OCI-LY7 (cell line): ENCODE measurements around the gene GTF3C1. TPM values are rescaled to one million over a fixed set of nuclear protein-coding genes. Genes with fewer than 3 reads are reported as not detected.

Experiments used
- BruUV-seq: library from RNA; stranded (reverse); fragments of 400-500 nt; replicated peaks from 2 replicates; lab custom pipeline; 2021; lab: Mats Ljungman, UMichigan
- CTCF ChIA-PET: fragments of 300-600 bp; sonication (Branson Sonifier 250); formaldehyde crosslinking; loops from one replicate; lab custom pipeline; 2022; ENCODE audit warnings: antibody characterized with exemption; ENCODE audit not compliant: unreplicated experiment; lab: Charles Lee
- POLR2A ChIA-PET: fragments of 300-600 bp; sonication (Branson Sonifier 250); formaldehyde crosslinking; loops from one replicate; lab custom pipeline; 2022; ENCODE audit warnings: antibody characterized with exemption; lab: Charles Lee
- DNase-seq: peaks from one replicate; pipeline ENCODE4 v3.0.0-alpha.2; 2015; ENCODE audit warnings: low spot score
- H2AFZ ChIP-seq: fragments of 200-600 bp; sonication (generic), shearing (Covaris generic); 2 replicates; pipeline ENCODE4 v1.6.1; 2014; ENCODE audit warnings: mild to moderate bottlenecking, antibody characterized with exemption, low read length, moderate library complexity
- H3K27ac ChIP-seq: fragments of 200-600 bp; sonication (generic); 2 replicates; pipeline ENCODE4 v1.5.1; 2014; ENCODE audit warnings: mixed run types, low read depth, mild to moderate bottlenecking, moderate library complexity, low read length, inconsistent platforms; ENCODE audit not compliant: poor library complexity, severe bottlenecking
- H3K36me3 ChIP-seq: fragments of 200-600 bp; sonication (generic); 2 replicates; pipeline ENCODE4 v1.6.1; 2014; ENCODE audit warnings: mild to moderate bottlenecking, antibody characterized with exemption, low read length, moderate library complexity, mixed read lengths; ENCODE audit not compliant: insufficient read depth
- H3K4me1 ChIP-seq: fragments of 200-600 bp; sonication (generic); 2 replicates; pipeline ENCODE4 v1.5.1; 2014; ENCODE audit warnings: mild to moderate bottlenecking, low read length; ENCODE audit not compliant: insufficient read depth, poor library complexity, severe bottlenecking
- H3K4me2 ChIP-seq: fragments of 200-600 bp; sonication (generic); 2 replicates; pipeline ENCODE4 v1.6.1; 2014; ENCODE audit warnings: mild to moderate bottlenecking, low read length
- H3K4me3 ChIP-seq: fragments of 200-600 bp; sonication (generic); 2 replicates; pipeline ENCODE4 v1.5.1; 2014; ENCODE audit warnings: mild to moderate bottlenecking, low read depth, low read length; ENCODE audit not compliant: poor library complexity, severe bottlenecking
- H3K79me2 ChIP-seq: fragments of 200-600 bp; sonication (generic); 2 replicates; pipeline ENCODE4 v1.6.1; 2016; ENCODE audit warnings: low read depth, mild to moderate bottlenecking, low read length, moderate library complexity, mixed read lengths; ENCODE audit not compliant: insufficient read depth
- H3K9me2 ChIP-seq: fragments of 200-600 bp; sonication (generic); 2 replicates; pipeline ENCODE4 v1.6.1; 2016; ENCODE audit warnings: mild to moderate bottlenecking, low read length, mixed read lengths; ENCODE audit not compliant: insufficient read depth
- H3K9me3 ChIP-seq: fragments of 200-600 bp; sonication (generic); 2 replicates; pipeline ENCODE4 v1.6.1; 2014; ENCODE audit warnings: mild to moderate bottlenecking, mixed run types, low read length, mixed read lengths
- H4K20me1 ChIP-seq: fragments of 200-600 bp; sonication (generic); 2 replicates; pipeline ENCODE4 v1.6.1; 2014; ENCODE audit warnings: mild to moderate bottlenecking, antibody characterized with exemption, low read length, moderate library complexity, mixed read lengths; ENCODE audit not compliant: insufficient read depth
- EZH2phosphoT487 ChIP-seq: fragments of 200-600 bp; sonication (generic); IDR thresholded peaks from 2 replicates; pipeline ENCODE4 v1.6.1; 2018; ENCODE audit warnings: low read depth, borderline replicate concordance, mild to moderate bottlenecking, mixed run types, antibody characterized with exemption, low read length, moderate library complexity, mixed read lengths
- intact Hi-C: fragments of 100-400 bp; cut with micrococcal nuclease; formaldehyde crosslinking; loops from one replicate; pipeline ENCODE4 v1.10.0; 2022; ENCODE audit not compliant: unreplicated experiment
- total RNA-seq, 2 experiments: library from RNA; depleted of rRNA in 1 of 2; stranded (reverse); fragments of >200 nt in 1 of 2; shearing (Covaris generic) in 1 of 2; gene quantifications; 2 replicates each; pipeline ENCODE4 v1.2.3, GENCODE V29; 2014 to 2022
- TF ChIP-seq, protein P1 (sequence below): fragments of 200-600 bp; sonication (generic); conservative IDR thresholded peaks from 2 replicates; pipeline ENCODE4 v1.5.1; 2014; ENCODE audit warnings: mild to moderate bottlenecking, antibody characterized with exemption, low read length, moderate library complexity, mixed read lengths

GTF3C1 gene
- total RNA-seq, 2 experiments from 2014 or later = 48.3 to 57.1 TPM

DNA sequence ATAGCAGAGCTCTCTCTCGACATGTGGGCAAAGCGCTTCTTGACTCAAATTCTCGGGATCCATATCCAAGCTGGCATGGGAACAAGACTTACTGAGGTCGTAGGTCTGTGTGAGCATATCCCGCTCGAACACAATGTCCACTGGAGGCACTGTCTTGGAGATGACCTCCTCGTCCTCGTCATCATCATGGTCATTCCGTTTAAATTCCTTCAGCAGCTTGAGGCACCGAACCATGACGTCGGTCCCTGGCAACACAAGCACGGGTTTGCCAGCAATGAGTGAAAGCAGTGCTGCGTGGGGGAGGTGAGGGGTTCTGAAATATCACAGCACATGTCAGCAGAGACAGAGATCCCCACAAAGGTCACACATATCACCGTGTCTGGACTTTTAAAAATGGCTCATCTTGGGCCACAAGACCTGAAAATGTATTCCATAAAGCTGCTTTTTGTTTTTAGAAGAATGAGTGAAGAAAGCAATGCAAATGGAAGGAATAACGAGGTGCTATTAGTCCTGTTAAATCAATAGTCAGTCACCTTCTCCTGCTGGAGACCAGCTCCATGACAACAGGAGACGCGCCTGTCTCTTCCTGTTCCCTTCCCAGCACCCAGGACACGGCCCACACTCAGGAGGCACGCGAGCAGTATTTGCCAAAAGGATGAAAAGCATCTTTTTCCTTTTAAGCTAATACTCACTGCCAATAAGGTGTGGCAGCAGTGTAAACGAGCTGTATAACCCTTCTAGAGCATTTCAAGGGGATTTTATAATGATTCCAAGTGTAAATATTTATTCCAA lies 37.9 kb downstream of the GTF3C1 start:
- DNase-seq = no peak
- intact Hi-C loops = no loop called here
- ChIA-PET POLR2A (interaction anchor here (0.6 kb wide), 1 partner anchor 171 kb away, joined by 3 read pairs; no protein-coding TSS in a partner anchor), CTCF (no interaction called here)
- H3K9me2 ChIP-seq = no peaks in the 10 kb centered on the region
- H4K20me1 ChIP-seq = no peaks in the 10 kb centered on the region
- no peak overlapping the region for H3K27ac ChIP-seq
- H3K79me2 ChIP-seq = no peaks in the 10 kb centered on the region
- TF ChIP-seq EZH2phosphoT487 = no peak
- TF ChIP-seq, protein P1, sequence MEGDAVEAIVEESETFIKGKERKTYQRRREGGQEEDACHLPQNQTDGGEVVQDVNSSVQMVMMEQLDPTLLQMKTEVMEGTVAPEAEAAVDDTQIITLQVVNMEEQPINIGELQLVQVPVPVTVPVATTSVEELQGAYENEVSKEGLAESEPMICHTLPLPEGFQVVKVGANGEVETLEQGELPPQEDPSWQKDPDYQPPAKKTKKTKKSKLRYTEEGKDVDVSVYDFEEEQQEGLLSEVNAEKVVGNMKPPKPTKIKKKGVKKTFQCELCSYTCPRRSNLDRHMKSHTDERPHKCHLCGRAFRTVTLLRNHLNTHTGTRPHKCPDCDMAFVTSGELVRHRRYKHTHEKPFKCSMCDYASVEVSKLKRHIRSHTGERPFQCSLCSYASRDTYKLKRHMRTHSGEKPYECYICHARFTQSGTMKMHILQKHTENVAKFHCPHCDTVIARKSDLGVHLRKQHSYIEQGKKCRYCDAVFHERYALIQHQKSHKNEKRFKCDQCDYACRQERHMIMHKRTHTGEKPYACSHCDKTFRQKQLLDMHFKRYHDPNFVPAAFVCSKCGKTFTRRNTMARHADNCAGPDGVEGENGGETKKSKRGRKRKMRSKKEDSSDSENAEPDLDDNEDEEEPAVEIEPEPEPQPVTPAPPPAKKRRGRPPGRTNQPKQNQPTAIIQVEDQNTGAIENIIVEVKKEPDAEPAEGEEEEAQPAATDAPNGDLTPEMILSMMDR = no peak
- H3K9me3 ChIP-seq = no peaks in the 10 kb centered on the region
- H3K36me3 ChIP-seq = peaks cover 40% of the 10 kb centered on the region
- H3K4me2 ChIP-seq = no peak overlapping the region
- H3K4me3 ChIP-seq = no peak overlapping the region
- H3K4me1 ChIP-seq = no peaks in the 10 kb centered on the region
- no peak overlapping the region for H2AFZ ChIP-seq
- BruUV-seq = no TSS peak

DNA sequence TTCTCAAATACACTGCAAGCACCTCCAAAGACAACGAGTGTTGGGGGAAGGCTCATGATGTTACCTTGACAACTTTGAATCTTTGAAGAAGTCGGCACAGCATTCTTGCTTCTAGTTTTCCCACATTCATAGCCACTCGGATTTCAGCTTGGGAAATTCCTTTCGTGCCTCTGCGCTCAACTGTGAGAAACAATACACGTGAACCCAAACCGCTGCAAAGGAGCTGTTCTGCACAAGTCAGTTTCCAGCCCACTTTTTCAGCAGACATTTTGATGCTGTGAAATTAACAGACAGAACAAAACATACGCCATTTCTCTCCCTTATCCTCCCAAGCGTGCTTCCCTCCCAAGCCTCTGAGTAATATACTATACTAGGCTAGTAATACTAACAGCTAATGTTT lies 41.2 kb downstream of the GTF3C1 start:
- H3K4me3 ChIP-seq = no peak overlapping the region
- peaks cover 71% of the 10 kb centered on the region for H3K36me3 ChIP-seq
- no peaks in the 10 kb centered on the region for H3K79me2 ChIP-seq
- H3K4me1 ChIP-seq = no peaks in the 10 kb centered on the region
- no peak overlapping the region for H2AFZ ChIP-seq
- TF ChIP-seq, protein P1 = no peak
- TF ChIP-seq EZH2phosphoT487 = no peak
- H3K27ac ChIP-seq = no peak overlapping the region
- H3K9me3 ChIP-seq = no peaks in the 10 kb centered on the region
- no TSS peak for BruUV-seq
- DNase-seq = no peak
- ChIA-PET CTCF (no interaction called here), POLR2A (no interaction called here)
- H3K4me2 ChIP-seq = no peak overlapping the region
- H4K20me1 ChIP-seq = no peaks in the 10 kb centered on the region
- intact Hi-C loops = no loop called here
- H3K9me2 ChIP-seq = no peaks in the 10 kb centered on the region

DNA sequence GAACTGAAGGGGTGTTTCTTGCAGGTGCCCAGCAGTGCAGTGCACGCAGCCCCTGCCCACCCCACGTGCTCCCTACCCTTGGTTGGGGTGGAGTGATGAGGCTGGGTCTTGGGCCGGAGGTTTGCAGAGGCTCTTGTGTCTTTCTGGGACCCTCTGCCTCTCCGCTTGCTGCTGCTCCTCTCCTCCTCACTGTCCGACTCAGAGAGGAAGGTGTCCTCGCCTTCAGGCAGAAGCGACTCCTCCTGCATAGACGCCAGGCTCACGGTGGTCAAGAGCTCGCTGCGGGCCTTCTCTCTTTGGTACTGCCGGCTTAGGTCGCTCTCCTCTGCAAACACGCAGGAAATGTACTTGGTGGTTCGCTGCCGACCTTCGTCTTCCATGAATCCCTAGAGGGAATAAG lies 42.9 kb downstream of the GTF3C1 start:
- no peak overlapping the region for H3K4me2 ChIP-seq
- CTCF ChIA-PET = no interaction called here

More for the DNA sequence above, 42.9 kb downstream of the GTF3C1 start:
- no peak for DNase-seq
- Histone ChIP-seq H3K4me1 (no peaks in the 10 kb centered on the region), H2AFZ (no peak overlapping the region), H3K9me3 (no peaks in the 10 kb centered on the region), H4K20me1 (no peaks in the 10 kb centered on the region), H3K9me2 (no peaks in the 10 kb centered on the region), H3K36me3 (peaks cover 88% of the 10 kb centered on the region), H3K4me3 (no peak overlapping the region), H3K27ac (no peak overlapping the region), H3K79me2 (no peaks in the 10 kb centered on the region)
- intact Hi-C loops = no loop called here
- no TSS peak for BruUV-seq
- TF ChIP-seq, protein P1 = no peak
- TF ChIP-seq EZH2phosphoT487 = no peak
- POLR2A ChIA-PET = no interaction called here
